ENCODE measurements around the gene SLCO2A1.

SLCO2A1 gene

DNA sequence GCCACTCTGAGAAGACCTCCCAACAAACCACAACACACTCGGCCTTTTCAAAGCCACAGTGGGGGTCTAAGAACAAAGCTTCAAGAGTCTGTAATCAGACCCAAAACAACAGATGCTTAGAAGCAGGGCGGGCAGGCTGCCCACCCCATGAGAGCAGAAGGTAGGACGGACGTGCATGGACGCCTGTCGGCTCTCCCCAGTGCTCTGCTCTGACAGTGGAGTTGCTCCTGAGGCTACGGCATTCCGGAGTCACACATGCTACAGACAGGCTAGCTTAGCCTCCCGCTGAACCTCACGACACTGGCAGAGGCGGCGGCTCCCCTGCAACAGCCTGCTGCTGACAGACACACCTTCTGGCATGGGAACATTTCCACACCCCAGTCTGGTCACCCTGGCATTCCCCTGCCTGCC, 33.5 kb downstream of the SLCO2A1 start:
- DNase-seq (ENCODE audit: extremely low read depth, low read depth), result no peak
- TF ChIP-seq, protein P1, sequence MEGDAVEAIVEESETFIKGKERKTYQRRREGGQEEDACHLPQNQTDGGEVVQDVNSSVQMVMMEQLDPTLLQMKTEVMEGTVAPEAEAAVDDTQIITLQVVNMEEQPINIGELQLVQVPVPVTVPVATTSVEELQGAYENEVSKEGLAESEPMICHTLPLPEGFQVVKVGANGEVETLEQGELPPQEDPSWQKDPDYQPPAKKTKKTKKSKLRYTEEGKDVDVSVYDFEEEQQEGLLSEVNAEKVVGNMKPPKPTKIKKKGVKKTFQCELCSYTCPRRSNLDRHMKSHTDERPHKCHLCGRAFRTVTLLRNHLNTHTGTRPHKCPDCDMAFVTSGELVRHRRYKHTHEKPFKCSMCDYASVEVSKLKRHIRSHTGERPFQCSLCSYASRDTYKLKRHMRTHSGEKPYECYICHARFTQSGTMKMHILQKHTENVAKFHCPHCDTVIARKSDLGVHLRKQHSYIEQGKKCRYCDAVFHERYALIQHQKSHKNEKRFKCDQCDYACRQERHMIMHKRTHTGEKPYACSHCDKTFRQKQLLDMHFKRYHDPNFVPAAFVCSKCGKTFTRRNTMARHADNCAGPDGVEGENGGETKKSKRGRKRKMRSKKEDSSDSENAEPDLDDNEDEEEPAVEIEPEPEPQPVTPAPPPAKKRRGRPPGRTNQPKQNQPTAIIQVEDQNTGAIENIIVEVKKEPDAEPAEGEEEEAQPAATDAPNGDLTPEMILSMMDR (IDR thresholded peaks at IDR 0.05; ENCODE audit: low read depth, low read length, missing control alignments), result no peak

DNA sequence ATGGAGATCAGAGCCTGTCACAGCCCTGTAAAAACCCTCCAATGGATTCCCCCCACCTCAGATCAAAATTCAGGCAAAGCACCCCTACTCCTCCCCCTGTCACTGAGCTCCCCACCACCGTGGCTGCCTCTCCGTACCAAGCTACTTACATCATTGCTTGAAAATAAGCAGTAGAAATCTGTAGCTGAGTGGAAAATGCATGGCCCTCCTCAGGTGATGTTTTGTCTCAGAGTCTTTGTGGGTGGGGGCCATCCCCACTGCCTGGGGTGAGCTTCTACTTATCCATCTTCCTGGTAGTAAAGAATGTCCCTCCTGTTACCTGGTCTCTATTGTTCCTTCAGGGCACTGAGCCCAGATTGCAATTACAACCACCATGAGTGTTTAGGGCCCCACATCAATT, 34.5 kb downstream of the SLCO2A1 start:
- no peak for DNase-seq (ENCODE audit: extremely low read depth, low read depth)
- H3K4me3 ChIP-seq (replicated peaks; ENCODE audit: low read depth, low read length), result no peak overlapping the region
- TF ChIP-seq, protein P1 (IDR thresholded peaks at IDR 0.05; ENCODE audit: low read depth, low read length, missing control alignments), result no peak

More for the DNA sequence above, 33.5 kb downstream of the SLCO2A1 start:
- H3K4me3 ChIP-seq (replicated peaks; ENCODE audit: low read depth, low read length), result no peak overlapping the region

DNA sequence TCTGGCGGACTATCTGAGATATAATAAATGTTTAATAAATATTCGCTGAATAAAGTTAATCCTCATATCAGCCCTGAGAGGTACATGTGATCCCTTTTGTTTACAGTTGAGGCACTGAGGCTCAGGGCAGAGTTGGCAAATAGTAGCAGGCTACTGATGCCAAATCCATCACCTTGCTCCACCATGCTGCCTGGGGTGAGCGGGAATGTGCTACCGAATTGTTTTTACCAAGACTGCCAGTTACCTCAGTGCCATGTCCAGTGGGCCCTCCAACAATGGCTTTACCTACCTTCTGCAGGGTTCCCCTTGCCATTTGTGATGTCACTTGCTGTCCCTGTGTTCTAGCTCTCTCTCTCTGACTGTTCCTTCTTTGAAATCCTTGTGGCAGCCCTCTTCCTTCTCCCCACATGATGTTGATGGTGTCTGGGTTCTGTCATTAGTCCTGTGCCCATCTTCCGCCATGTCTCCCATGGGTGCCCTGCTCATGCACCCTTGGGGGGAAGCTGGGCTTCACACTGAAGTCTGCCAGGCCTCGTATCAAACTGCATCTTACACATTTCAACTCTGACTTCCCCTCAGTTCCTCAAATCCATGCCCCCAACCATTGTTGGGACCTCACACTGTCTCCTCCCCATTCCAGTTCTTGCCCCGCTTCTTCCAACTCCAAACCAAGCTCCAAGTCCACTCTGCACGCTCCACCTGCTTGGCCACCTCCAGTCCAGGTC, 35.4 kb downstream of the SLCO2A1 start:
- TF ChIP-seq, protein P1 (IDR thresholded peaks at IDR 0.05; ENCODE audit: low read depth, low read length, missing control alignments), result no peak
- no peak for DNase-seq (ENCODE audit: extremely low read depth, low read depth)
- no peak overlapping the region for H3K4me3 ChIP-seq (replicated peaks; ENCODE audit: low read depth, low read length)

DNA sequence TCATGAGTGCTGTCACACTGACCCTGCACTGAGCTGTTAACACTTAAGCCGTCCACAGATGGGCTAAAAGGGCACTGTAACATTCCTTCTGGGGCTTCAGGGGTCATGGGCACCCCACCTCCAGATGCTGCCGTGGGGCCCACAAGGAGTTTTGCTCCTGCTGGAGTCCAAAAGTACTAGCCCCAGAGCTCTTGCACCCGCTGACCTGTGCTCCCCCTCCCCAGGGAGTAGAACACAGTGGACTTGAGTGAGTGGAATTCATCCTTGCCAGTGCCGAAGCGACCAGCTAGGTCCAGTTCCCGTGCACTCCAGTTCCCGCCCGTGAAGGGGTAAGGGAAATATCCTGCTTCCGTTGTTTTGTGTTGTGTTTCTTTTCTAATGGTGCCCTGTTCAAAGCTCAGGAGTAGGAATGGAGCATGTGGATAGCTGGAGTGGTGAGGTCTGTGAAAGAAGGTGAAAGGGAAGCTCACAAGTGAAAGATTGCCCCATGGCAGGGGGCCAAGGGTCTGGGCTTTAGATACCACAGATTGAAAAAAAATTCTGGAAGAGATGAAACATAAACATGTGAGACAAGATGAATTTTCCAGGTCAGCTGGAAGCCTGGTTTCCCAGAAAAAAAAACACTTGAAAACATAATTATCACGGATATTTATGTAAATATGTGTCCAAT, 36.6 kb downstream of the SLCO2A1 start:
- TF ChIP-seq, protein P1 (IDR thresholded peaks at IDR 0.05; ENCODE audit: low read depth, low read length, missing control alignments), result no peak
- no peak overlapping the region for H3K4me3 ChIP-seq (replicated peaks; ENCODE audit: low read depth, low read length)
- no peak for DNase-seq (ENCODE audit: extremely low read depth, low read depth)

DNA sequence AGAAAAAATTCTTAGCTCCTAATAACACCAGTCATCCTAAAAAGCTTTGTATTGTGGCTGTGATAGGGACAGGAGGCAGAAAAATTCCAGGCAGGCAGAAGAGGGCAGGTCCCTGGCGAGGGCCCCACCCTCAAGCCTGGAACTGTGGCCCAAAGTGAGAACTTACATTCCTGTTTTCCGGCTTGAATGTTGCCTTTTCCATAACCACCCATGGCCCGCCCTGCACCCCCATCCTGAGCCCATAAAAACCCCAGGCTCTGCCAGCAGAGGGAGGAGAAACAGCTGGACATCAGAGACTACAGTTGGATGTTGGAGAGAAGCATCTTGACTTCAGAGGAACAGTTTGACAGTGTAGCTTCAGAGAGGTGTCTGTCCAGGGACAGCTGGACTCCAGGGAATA, 37.3 kb downstream of the SLCO2A1 start:
- TF ChIP-seq, protein P1 (IDR thresholded peaks at IDR 0.05; ENCODE audit: low read depth, low read length, missing control alignments), result no peak
- DNase-seq (ENCODE audit: extremely low read depth, low read depth), result no peak
- no peak overlapping the region for H3K4me3 ChIP-seq (replicated peaks; ENCODE audit: low read depth, low read length)

DNA sequence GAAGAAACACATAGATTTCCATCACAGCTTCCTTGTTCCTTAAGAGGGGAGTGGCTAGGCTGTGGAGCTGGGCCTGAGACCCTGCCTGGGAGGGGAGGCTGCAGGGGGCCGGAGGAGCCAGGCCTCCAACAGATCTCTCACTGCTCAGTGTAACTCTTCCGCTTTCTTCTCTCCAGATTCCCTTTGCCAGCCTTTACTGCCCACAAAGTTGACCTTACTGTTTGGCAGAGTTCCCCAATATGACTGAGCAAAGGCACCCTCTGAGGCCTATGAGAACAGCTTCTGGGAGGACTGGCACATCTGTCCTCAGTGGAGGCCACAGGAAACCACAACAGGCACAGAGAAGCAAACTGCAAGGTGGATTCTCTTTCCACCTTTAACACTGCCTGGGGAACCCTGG, 38.1 kb downstream of the SLCO2A1 start:
- no peak for DNase-seq (ENCODE audit: extremely low read depth, low read depth)
- no peak overlapping the region for H3K4me3 ChIP-seq (replicated peaks; ENCODE audit: low read depth, low read length)
- TF ChIP-seq, protein P1 (IDR thresholded peaks at IDR 0.05; ENCODE audit: low read depth, low read length, missing control alignments), result no peak

Measured in HFF-Myc (cell line).